Glutamatergic neuron (in vitro differentiated cells): ENCODE data around the gene LBH. TPM values are rescaled to one million over a fixed set of nuclear protein-coding genes. Genes with fewer than 3 reads are reported as not detected.
A peak's percentile ranks its signal among the peaks of the same experiment; 100 is the strongest.

Experiments used
- DNase-seq: peaks from one replicate; pipeline ENCODE4 v3.0.0; 2022
- H3K27ac Mint-ChIP-seq: one replicate; pipeline ENCODE4 v1.8.0; 2020; ENCODE audit warnings: mild to moderate bottlenecking, mixed read lengths, inconsistent platforms; ENCODE audit not compliant: unreplicated experiment
- H3K27me3 Mint-ChIP-seq: one replicate; pipeline ENCODE4 v1.8.0; 2020; ENCODE audit warnings: mild to moderate bottlenecking, moderate library complexity, mixed read lengths, inconsistent platforms; ENCODE audit not compliant: unreplicated experiment
- H3K36me3 Mint-ChIP-seq: one replicate; pipeline ENCODE4 v1.8.0; 2020; ENCODE audit warnings: mild to moderate bottlenecking, mixed read lengths, inconsistent platforms; ENCODE audit not compliant: unreplicated experiment
- H3K4me1 Mint-ChIP-seq: one replicate; pipeline ENCODE4 v1.8.0; 2020; ENCODE audit warnings: mild to moderate bottlenecking, low read depth, mixed read lengths, inconsistent platforms; ENCODE audit not compliant: unreplicated experiment
- H3K4me3 Mint-ChIP-seq: one replicate; pipeline ENCODE4 v1.8.0; 2020; ENCODE audit warnings: mild to moderate bottlenecking, mixed read lengths, inconsistent platforms; ENCODE audit not compliant: unreplicated experiment
- H3K9me3 Mint-ChIP-seq: one replicate; pipeline ENCODE4 v1.8.0; 2020; ENCODE audit warnings: mild to moderate bottlenecking, moderate library complexity, mixed read lengths, inconsistent platforms; ENCODE audit not compliant: unreplicated experiment
- total RNA-seq: library from RNA; stranded (reverse); fragmentation: NEBNext Ultra II Directional; extraction: Animal tissue kit (Norgen Biotek cat#: 25700); gene quantifications from one replicate; pipeline ENCODE4 v1.2.1, GENCODE V29; 2021; ENCODE audit not compliant: unreplicated experiment
- TF ChIP-seq, protein P1 (sequence below): fragments of 200-600 bp; sonication (generic); IDR thresholded peaks from one replicate; pipeline ENCODE4 v1.5.0; 2021; ENCODE audit not compliant: partially characterized antibody, unreplicated experiment

Gene LBH
- total RNA-seq, 1 donor from 2014 or later = 112 TPM

DNA sequence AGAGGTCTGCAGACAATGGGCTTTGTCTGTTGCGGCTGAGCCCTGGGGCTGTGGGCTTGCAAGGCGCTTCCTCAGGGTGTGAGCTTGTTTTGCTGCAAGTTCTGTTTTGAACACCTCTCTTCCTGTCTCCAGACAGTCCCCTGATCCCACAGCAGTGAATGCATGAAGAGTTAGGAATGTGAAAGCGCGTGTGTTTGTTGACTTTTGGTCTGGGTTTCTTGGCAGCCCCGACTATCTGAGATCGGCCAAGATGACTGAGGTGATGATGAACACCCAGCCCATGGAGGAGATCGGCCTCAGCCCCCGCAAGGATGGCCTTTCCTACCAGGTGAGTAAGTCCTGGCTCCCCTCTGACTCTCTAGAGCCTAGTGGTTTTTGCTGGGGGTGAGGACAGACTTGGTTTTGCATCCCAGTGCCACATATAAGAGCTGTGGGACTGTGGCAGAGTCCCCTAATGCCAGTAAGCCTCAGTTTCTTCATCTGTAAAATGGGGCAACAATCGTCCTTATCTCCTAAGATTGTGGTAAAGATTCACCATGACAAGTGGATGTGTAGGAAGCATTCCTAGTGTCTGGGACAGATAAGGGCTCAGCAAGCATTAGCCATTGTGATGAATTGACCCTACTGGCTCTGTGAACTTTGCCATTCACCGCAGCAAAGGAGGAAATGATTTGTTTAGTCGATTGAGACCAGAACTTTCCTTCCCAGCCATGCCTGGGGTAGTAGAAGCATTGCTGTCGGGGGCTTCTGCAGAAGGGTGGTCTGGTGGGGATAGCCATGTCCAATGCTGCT is 3.0 kb downstream of the LBH start:
- H3K9me3 Mint-ChIP-seq = peaks cover 13% of the 10 kb centered on the region
- peaks cover 30% of the 10 kb centered on the region for H3K4me1 Mint-ChIP-seq
- TF ChIP-seq, protein P1, sequence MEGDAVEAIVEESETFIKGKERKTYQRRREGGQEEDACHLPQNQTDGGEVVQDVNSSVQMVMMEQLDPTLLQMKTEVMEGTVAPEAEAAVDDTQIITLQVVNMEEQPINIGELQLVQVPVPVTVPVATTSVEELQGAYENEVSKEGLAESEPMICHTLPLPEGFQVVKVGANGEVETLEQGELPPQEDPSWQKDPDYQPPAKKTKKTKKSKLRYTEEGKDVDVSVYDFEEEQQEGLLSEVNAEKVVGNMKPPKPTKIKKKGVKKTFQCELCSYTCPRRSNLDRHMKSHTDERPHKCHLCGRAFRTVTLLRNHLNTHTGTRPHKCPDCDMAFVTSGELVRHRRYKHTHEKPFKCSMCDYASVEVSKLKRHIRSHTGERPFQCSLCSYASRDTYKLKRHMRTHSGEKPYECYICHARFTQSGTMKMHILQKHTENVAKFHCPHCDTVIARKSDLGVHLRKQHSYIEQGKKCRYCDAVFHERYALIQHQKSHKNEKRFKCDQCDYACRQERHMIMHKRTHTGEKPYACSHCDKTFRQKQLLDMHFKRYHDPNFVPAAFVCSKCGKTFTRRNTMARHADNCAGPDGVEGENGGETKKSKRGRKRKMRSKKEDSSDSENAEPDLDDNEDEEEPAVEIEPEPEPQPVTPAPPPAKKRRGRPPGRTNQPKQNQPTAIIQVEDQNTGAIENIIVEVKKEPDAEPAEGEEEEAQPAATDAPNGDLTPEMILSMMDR = no peak
- peak overlapping the region; percentile 88 for H3K4me3 Mint-ChIP-seq
- DNase-seq = no peak
- peaks cover 17% of the 10 kb centered on the region for H3K27me3 Mint-ChIP-seq
- H3K36me3 Mint-ChIP-seq = peaks cover 7% of the 10 kb centered on the region
- H3K27ac Mint-ChIP-seq = peak overlapping the region; percentile 79

DNA sequence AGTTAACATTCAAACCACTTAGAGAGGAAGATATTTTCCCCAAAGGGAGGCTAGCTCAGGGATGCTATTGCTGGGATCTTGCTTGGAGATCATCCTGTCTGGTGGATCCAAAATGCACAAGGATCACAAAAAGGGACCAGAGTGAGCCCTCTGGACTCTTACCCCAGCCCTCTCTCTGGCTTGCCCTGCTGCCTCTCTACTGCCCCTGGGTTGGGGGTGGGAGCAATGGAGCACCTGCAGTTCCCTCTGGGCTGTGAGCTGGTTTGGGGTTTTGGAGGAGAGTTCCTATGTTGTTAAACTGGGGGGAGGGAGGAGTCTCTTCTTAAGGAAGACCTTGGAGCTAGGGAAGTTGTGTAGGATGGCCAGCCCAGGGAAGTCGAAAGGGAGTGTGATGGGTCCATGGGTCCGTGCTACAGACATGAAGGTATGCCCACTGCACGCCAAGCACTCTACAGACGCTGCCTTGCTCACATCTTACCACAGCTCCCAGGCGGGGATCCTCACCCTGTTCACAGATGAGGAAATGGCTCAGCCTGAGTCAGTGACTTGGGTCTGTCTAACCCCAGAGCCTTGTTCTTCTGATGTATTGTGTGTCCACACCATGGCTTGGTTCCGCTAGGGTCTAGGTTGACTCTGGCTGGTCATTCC is 3.8 kb downstream of the LBH start:
- peaks cover 16% of the 10 kb centered on the region for H3K27me3 Mint-ChIP-seq
- H3K27ac Mint-ChIP-seq = no peak overlapping the region
- peaks cover 7% of the 10 kb centered on the region for H3K36me3 Mint-ChIP-seq

GRCh38 chr2:30235859-30236535 is 4.7 kb downstream of the LBH start:
- no peak for DNase-seq
- TF ChIP-seq, protein P1 = no peak
- no peak overlapping the region for H3K27ac Mint-ChIP-seq
- peaks cover 9% of the 10 kb centered on the region for H3K27me3 Mint-ChIP-seq
- H3K36me3 Mint-ChIP-seq = peaks cover 7% of the 10 kb centered on the region
- peaks cover 32% of the 10 kb centered on the region for H3K4me1 Mint-ChIP-seq
- no peak overlapping the region for H3K4me3 Mint-ChIP-seq
- H3K9me3 Mint-ChIP-seq = peaks cover 12% of the 10 kb centered on the region

More for the DNA sequence above, 3.8 kb downstream of the LBH start:
- peaks cover 14% of the 10 kb centered on the region for H3K9me3 Mint-ChIP-seq
- no peak overlapping the region for H3K4me3 Mint-ChIP-seq
- no peak for DNase-seq
- TF ChIP-seq, protein P1 = no peak
- peaks cover 33% of the 10 kb centered on the region for H3K4me1 Mint-ChIP-seq

DNA sequence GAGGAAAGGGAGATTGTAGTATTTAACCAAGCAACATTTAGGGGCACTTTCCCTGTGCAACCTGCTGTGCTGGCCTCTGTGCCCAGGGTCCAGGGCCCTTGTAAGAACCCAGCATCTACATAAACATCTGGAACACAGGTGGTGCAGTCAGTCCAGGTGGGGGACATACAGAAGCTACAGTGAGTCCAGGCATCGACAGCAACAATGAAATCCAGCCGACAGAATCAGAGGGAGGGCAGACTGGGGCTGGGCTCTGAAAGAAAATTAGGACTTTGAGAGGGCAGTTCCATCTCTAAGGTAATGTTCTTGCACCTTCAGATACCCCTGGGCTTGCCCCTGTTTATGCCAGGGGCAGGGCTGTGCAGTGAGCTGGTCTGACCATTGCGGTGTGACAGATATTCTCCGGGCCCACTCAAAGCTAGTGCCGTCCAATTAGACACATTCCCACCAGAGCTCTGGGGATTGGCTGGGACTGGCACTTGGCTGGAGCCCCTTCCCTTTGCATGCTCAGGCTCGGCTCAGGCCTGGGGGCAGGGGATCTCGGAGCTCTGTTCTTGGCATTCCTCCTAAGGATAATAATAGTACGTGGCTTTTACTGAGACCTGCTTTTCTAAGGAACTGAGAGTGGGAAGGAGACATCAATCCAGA is 5.4 kb downstream of the LBH start:
- Mint-ChIP-seq H3K9me3 (peaks cover 12% of the 10 kb centered on the region), H3K27me3 (peaks cover 9% of the 10 kb centered on the region), H3K36me3 (peaks cover 7% of the 10 kb centered on the region), H3K4me1 (peaks cover 32% of the 10 kb centered on the region), H3K27ac (no peak overlapping the region), H3K4me3 (no peak overlapping the region)
- TF ChIP-seq, protein P1 = no peak
- DNase-seq = no peak
